NCI-H2196 (cell line): ENCODE measurements around the gene NHERF2.
"Not testable (repeated sequence)": the region's sequence is repeated elsewhere in the genome, so short reads cannot be mapped to it uniquely, and the experiment has no call there.

Source experiments
- DNase-seq: peaks from one replicate; lab custom pipeline; 2025; ENCODE audit not compliant: unreplicated experiment; lab: John Stamatoyannopoulos, UW

NHERF2 gene

DNA sequence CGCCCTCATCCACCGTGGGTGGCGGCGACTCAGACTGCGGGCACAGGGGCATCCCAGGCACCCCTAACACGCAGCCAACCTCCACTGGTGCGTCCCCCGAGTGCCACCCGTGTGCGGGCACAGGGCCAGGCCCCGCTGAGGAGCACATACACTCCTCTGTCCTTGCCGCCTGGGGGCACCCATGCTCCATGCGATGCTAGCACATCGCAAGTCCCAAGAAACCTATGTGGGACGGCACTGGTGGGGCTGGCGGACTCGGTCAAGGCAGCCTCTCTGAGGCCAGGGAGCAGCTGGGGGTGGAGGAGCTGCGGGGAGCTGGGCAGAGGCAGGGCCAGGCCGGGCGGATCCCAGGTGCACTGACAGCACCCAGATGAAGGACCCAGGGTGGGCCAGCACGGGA, 21.1 kb upstream of the NHERF2 start:
- no peak for DNase-seq

DNA sequence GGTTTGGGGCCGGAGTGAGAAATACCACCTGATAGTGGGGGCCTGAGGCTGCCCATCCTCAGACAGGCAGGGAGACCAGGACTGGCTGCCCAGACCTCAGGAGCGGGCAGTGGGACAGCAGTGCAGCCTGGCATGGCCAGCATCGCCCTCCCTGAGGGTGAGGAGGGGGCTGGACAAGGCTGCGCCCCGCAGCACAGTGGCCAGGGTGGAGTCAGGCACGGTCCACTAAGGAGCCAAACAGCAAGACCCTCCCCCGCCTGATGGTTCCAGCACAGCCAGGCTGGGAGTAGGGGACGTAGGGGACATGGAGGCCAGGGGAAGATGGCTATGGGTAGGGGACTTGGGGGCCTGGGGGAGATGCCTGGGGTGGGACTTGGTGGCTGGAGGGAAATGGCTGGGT, 20.4 kb upstream of the NHERF2 start:
- no peak for DNase-seq

DNA sequence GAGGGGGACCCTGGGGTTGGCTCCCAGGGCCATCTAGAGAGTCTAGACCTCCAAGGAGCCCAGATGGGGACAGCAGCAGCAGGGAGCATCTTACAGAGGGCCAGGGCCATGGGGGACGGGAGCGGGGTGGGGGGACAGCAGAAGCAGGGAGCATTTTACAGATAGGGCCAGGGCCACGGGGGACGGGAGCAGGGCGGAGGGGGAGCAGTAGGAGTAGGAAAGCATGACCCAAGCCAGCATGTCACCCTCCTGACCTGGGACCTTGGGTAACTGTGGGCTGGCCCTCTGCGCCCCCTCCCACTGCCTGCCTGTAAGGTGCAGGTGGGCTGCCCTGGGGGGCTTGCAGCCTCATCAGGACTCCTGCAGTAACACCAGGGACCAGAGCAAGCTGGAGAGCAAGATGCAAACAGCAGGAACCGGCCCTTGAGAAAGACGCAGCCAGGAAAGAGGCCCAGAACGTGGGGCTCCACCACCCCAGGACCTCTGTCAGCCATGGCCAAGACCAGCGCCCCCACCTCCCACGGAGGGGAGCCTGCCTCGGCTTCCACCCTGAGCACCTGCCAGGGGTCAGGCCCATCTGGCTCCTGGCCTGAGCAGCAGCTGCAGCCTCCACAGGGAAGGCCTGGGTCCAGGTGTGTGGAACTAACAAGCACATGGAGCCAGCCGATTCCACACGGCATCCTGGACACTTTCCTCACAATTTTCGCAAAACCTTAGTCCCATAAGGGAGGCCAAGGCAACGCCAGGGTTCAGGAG, 19.4 kb upstream of the NHERF2 start:
- DNase-seq = no peak

DNA sequence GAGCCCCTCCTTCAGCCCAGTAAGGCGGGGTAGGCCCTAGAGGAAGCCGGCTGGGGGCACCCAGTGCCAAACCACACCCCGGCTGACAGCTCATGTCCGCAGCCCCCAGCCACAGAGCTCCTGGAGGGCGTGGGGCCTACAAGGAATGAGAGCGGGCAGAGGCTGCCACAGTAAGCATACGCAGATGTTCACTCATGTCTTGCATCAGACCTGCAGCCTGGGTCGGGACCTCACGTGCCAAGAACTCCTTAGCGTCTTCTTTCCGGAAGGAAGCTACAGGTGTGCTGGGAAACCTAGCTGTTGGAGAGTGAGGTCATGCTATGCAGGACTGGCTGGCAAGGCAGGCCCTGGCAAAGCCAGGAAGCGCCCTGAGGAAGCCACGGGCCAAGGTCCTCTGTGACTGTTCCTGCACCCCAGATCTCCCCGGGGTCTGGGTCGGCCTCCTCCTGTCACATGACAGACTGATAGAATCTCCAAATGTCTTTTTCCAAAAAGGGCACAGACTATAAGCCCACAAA, 18.6 kb upstream of the NHERF2 start:
- DNase-seq = peak; percentile 79

DNA sequence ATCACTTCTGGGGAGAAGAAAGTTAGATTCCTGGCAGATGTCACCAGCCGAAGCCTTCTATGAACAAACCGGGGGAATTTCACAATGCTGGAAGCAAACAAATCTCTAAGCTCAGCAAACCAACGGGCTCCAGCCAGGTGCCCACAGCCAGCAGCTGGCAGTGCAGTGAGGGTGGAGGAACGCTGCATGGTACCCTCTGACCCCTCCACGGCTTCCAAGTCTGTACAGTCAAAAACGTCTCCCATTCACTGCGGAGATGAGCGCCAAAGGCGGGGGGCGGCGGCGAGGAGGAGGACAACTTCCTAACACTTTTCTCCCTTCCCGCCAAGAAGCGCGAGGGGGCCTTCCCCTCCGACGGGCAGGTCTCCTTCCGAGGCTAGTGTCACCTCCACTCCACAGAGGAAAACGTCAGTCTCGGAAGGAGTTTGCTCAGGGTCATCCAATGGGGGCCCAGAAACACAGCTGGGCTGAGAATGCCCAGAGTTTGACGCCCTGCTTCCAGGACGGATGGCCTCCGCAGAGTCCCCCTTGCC, 18.0 kb upstream of the NHERF2 start:
- DNase-seq = no peak

DNA sequence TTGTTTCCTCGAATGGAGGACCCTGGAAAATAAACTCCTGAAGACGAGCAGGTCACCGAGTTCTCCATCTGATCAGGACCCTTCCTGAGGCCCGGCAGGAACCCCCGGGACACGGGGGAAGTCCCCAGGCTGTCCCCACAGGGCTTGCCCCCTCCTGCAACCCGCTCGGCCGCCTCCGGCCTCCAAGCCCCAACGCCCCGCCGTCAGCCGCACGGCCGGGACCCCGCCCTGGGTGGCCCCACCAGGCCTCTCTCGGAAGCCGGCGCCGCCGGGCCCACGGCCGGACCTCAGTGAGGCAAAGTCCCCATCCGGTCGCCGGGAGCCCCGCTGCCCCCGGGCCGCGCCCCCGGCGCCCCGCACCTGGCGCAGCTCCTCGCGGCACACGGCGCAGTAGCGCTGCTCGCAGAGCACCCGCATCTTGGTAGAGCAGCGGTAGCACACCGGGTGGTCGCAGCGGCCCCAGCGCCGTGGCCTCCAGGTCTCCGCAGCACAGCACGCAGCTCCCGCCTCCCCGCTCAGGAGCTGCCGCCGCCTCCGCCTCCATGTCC, 17.5 kb upstream of the NHERF2 start:
- no peak for DNase-seq

DNA sequence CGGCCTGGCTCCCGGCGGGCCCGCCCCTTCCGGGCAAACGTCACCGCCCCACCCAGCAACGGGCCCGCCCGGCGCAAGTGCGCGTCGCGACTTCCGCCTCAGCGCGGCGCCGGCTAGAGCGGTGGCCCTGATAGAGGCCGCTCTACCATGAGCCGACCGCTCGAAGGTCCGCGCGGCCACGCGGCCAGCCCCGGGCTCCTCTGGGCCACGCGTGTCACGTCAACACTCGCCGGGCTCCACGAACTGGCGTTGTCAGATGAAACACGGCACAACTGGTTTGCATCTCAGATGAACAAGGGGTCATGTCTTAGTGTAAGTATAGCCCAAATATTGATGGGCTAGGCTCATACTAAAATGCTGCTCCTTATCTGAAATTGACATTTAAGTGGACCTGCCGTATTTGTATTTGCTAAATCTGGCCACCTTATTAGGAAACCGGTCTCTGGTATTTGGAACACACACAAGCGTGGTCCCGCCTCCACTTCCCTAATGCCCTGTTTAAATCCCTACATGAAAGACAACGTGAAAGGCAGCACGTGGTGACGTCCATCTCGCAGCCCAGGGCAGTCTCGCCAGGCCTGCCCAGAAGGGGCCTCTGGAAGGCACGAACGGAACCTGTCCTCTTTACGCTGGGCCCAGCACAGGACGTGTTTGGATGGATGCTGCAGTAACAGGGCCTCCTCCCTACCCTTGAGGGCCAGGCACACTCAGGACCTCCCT, 16.8 kb upstream of the NHERF2 start, which contains the start of gene ZNF598:
ZNF598 (minus strand) TSS at position 31 of the 720 bp plus-strand sequence.
- DNase-seq = peak; percentile 87

DNA sequence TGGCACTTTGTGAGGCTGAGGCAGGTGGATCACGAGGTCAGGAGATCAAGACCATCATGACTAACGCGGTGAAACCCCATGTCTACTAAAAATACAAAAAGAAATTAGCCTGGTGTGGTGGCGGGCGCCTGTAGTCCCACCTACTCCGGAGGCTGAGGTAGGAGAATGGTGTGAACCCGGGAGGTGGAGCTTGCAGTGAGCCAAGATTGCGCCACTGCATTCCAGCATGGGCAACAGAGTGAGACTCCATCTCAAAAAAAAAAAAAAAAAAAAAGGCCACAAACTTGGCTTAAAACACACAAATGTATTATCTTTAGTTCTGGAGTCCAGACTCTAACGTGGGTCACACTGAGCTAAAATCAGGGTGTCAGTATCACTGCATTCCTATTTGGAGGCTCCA, 15.0 kb upstream of the NHERF2 start:
- DNase-seq = not testable (repeated sequence)

DNA sequence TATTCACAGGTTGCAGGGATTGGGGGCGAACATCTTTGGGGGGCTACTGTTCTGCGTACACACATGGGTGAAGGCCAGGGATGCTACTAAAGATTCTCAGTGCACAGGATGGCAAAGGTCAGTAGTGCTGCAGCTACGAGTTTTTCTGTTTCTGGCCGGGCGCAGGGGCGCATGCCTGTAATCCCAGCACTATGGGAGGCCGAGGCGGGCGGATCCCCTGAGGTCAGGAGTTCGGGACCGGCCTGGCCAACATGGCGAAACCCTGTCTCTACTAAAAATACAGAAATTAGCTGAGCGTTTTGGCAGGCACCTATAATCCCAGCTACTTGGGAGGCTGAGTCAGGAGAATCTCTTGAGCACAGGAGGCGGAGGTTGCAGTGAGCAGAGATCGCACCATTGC, 13.2 kb upstream of the NHERF2 start:
- no peak for DNase-seq

DNA sequence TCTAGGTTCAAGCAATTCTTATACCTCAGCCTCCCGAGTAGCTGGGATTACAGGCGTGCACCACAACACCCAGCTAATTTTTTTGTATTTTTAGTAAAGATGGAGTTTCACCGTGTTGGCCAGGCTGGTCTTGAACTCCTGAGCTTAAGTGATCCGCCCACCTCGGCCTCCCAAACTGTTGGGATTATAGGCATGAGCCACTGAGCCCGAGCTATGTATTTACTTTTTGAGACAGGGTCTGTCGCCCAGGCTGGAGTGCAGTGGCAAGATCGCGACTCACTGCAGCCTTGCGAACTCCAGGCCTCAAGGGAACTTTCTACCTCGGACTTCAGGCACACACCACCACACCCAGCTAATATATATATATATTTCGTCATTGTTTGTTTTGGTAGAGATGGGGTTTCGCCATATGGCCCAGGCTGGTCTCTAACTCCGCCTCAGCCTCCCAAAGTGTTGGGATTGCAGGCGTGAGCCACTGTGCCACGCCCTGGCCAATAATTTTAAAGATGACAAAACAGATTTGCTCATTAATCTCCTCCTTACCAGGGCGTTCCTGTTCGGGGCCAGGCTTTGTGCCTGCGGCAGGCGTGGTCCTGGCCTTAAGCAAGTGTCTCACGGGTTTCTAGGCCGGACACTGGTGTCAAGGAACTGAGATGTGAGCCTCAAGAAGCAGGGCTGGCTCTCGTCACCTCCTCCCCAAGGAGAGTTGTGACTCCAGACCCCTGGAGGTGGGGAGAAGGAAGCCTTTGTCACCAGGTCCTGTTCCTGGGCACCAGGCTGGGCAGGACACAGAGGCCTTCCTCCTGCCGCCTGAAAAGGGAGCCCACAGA, 11.4 kb upstream of the NHERF2 start:
- DNase-seq = no peak

DNA sequence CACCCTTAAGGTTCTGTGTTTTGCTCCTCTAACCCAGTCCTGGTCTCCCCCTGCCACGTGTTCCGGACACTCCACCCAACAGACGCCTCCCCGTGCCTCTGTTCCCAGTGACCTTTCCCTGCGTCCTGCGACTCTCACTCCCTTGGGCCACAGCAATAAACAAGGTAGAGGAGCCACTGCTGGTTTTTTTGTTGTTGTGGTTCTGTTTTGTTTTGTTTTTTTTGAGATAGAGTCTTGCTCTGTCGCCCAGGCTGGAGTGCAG, 10.8 kb upstream of the NHERF2 start:
- no peak for DNase-seq

DNA sequence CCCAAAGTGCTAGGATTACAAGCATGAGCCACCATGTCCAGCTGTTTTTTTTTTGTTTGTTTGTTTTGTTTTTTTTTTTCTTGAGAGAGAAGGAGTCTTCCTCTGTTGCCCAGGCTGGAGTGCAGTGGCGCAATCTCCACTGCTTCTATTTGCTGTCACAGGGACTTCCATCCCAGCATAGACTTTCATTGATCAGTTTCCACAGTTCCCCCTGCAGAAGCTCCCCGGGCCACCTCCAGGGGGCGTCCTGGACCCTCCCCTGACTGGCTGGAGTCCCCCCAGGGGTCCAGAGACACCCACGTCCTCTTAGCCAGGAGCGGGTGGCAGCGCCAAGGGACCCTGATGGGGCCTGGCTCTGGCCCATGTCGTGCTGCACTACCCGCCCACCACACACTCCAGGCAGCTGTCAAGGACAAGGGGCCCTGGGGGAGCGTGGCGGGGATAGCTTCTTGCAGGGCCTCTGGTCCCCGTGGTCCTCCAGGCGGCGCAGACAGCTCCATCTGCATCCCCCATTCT, 10.2 kb upstream of the NHERF2 start:
- DNase-seq = no peak

DNA sequence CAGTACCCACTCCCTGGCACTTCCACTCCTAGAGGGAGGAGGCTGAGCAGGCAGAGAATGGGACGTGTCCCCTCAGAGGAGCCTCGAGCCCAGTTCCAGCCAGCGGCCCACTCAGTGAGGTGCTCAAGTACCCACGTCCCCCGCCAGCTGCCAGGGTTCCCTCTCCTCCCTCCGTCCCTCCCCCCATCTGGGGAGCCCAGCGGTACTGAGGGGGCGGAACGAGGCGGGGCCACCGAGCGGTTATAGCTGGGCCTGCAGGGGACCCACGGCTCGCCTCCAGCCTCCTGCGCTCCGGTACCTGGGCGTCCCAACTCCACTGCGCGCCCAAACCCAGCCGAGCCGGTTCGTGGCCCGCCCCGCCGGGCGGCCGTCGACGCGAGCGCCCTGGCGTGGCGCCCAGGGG, 7.2 kb upstream of the NHERF2 start, which contains the start of gene NPW:
NPW (plus strand) TSS at position 268 of the 403 bp plus-strand sequence.
- no peak for DNase-seq

DNA sequence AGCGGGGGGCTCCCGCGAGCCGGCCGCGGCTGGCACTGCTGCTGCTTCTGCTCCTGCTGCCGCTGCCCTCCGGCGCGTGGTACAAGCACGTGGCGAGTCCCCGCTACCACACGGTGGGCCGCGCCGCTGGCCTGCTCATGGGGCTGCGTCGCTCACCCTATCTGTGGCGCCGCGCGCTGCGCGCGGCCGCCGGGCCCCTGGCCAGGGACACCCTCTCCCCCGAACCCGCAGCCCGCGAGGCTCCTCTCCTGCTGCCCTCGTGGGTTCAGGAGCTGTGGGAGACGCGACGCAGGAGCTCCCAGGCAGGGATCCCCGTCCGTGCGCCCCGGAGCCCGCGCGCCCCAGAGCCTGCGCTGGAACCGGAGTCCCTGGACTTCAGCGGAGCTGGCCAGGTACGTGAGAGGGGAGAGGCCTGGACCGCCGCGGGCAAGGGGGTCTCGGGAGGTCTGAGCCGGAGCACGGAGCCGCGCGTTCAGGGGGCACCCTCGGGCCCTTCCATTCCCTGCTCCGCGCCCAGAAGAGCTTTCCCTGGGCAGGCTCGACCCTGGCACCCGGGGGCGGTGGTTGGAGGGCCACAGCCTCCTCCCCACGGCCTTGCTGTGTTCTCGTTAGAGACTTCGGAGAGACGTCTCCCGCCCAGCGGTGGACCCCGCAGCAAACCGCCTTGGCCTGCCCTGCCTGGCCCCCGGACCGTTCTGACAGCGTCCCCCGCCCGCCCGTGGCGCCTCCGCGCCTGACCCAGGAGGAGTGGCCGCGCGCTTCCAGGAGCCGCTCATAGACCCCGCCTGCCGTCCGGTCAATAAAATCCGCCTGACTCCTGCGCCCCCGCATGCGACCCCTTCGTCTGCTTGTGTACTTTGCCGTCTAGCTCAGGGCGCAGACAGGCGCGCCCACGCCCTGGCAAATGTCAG, 6.5 kb upstream of the NHERF2 start:
- no peak for DNase-seq

DNA sequence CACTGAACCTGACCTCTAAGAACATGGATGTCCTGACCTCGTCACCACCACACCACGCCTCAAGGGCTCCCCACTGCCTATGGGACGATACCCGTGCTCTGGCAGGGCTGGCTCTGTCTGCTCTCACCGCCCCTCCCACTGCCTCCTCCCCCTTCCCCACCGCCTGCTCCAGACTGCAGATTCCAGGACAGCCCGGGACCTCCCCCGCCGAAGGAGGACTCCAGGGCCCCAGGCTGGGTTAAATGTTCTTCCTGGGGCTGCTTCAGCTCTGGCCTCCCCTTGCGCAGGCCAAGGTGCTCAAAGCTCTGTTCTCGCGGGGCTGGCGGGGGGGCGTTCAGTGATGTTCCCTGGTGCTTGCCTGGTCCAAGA, 4.0 kb upstream of the NHERF2 start:
- no peak for DNase-seq

DNA sequence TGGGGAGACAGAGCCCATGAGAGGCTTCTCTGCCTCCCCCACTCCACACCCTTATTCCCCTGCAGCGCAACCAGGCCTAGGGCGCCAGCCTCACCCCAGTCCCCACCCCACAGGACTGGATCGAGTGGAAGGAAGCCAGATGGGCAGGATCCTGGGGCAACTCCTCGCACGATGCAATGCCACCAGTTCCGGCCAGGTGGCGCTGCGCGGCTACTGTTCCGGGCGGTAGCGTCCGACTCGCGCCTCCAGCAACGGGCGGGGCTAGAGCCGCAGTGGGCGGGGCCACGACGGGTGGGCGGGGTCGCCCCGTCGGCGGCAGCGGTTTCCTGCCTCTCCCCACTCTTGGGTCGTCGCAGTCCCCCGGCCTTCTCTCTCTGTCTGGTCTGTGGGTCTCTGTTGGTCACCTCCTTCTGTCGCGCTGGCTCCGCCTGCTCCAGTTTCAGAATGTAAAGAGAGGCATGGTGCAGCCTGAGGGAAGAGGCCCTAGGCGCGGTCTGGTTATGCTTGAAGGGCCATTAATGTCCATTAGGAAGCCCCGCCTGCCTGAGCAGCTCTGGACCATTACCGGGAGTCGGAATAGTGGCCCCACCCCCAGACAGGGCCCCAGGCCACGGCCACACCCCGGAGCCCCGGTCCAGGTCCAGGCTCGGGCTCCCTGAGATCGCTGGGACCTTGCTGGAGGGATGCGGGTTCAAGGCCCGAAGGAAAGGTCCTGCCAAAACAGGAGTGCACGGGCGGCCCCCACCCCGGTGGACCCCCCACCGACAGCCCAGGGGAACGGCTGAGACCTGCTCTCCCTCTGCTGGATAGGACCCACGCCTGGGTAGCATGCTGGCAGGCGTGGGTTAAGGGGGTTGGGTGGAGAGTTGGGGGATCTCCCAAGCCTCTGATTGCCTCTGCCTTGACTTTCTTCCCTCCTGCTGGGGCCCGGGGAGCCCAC, 3.3 kb upstream of the NHERF2 start:
- DNase-seq = peak; percentile 92

DNA sequence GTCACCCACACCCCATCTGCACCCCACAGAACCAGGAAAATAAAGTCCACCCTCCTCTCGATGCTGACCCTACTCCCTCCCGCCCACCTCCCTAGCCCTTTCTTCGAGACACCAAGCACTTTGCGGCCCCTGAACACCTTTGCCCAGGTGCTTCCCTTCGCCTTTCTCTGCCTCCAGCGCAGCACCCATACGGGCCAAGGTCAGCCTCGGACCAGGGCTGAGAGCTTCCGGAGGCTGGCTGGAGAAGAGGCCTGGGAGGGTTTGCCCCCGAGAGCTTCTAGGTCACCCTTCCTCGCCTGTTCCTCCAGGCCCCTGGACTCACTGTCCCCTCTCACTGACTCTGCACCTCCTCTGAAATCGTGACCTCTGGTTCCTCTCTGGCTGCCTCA, 2.7 kb upstream of the NHERF2 start:
- DNase-seq = no peak

DNA sequence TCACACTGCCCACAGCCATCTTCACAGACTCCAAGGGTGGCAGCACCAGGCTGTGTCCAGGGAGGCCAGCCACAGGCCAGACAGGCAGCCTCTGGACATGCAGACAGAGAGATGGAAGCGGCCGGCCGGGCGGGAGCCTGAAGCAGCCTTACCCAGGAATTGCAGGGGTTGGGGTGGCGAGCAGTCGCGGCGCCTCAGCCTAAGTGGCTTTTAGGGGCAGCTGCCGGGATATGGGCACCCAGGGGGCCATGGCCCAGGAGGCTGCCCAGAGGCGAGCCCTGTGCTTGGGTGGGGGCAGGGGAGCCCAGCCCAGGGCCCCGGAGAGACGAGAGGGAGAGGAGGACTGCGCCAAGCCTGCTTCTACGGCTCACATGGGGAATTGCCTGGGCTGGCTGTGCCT, 1.5 kb upstream of the NHERF2 start:
- DNase-seq = no peak
